ENCODE data around the gene QPRT. TPM values are rescaled to one million over a fixed set of nuclear protein-coding genes. Genes with fewer than 3 reads are reported as not detected.
"Not testable (repeated sequence)": the region's sequence is repeated elsewhere in the genome, so short reads cannot be mapped to it uniquely, and the experiment has no call there.

Gene QPRT
- total and polyA plus RNA-seq, 12 donors: 3.8 to 34.1 (median 24.6) TPM

DNA sequence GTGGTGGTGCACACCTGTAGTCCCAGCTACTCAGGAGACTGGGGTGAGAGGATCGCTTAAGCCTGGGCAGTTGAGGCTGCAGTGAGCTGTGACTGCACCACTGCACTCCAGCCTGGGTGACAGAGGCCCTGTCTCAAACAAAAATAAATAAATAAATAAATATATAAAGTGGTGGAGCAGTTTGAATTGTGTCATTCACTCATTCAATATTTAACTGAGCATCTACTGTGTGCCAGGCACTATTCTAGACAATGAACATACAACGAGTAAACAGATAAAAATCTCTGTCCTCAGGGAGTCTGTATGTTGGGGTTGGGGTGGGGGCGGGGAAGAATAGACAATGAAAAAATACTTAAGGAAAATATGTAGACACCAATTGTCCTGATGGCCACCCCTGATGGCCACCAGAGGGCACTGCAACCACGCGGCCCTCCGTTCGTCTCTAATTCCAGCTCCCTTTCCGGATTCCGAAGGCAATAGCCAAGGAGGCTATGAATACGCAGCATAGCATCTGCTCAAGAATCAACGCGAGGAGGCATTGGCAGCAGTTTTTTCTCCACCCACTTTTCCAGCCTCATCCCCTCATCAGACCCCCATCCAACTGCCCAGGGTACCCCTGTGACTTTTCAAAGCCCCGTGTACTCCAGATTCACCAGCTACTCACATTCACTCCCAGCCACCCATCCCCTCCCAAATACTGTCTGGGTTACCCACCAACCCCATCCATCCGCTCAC lies 21.4 kb downstream of the QPRT start:
- intact Hi-C loops (cut with DNase I): loop anchor here in 8 of 10 donors (1.0 to 10.0 kb wide), 7 partner anchors 144 to 327 kb away; partner anchors contain the start of gene C16orf92 (in 2 of the 8)

DNA sequence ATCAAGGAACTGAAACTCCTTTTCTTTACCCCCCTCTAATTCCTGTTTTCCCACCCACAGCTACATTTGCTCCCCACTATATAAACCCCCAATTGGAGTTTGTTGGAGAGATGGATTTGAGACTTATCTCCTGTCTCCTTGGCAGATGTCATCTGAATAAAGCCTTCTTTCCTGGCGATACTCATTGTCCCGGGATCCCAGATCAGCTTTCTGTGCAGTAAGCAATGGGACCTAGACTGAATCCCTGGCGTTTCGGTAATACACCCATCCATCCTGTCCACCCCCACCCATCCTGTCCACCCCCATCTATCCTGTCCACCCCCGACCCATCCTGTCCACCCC lies 22.2 kb downstream of the QPRT start:
- H3K27ac ChIP-seq: no peak overlapping the region
- no peak for ATAC-seq
- no peaks in the 10 kb centered on the region for H3K9me3 ChIP-seq
- intact Hi-C loops (cut with DNase I): loop anchor here in 8 of 10 donors (5.0 to 10.0 kb wide), 6 partner anchors 144 to 326 kb away; partner anchors contain the start of gene C16orf92 (in 2 of the 8)
- no peak for DNase-seq
- TF ChIP-seq, protein P1, sequence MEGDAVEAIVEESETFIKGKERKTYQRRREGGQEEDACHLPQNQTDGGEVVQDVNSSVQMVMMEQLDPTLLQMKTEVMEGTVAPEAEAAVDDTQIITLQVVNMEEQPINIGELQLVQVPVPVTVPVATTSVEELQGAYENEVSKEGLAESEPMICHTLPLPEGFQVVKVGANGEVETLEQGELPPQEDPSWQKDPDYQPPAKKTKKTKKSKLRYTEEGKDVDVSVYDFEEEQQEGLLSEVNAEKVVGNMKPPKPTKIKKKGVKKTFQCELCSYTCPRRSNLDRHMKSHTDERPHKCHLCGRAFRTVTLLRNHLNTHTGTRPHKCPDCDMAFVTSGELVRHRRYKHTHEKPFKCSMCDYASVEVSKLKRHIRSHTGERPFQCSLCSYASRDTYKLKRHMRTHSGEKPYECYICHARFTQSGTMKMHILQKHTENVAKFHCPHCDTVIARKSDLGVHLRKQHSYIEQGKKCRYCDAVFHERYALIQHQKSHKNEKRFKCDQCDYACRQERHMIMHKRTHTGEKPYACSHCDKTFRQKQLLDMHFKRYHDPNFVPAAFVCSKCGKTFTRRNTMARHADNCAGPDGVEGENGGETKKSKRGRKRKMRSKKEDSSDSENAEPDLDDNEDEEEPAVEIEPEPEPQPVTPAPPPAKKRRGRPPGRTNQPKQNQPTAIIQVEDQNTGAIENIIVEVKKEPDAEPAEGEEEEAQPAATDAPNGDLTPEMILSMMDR (IDR thresholded peaks at IDR 0.05): no peak
- no peaks in the 10 kb centered on the region for H3K27me3 ChIP-seq
- H3K4me1 ChIP-seq: peaks cover 0 to 19% (median 0%) of the 10 kb centered on the region in 9 donors
- peaks cover 0 to 4% (median 0%) of the 10 kb centered on the region in 9 donors for H3K36me3 ChIP-seq
- no peak overlapping the region for H3K4me3 ChIP-seq
- 68 to 71% methylated on average over 5 of the region's 5 CpGs for WGBS, 2 donors

More for the DNA sequence above, 21.4 kb downstream of the QPRT start:
- WGBS, 2 donors: 11 to 18% methylated on average over 14 of the region's 14 CpGs
- Histone ChIP-seq H3K27me3 (no peaks in the 10 kb centered on the region), H3K4me3 (no peak overlapping the region), H3K4me1 (peaks cover 0 to 19% (median 0%) of the 10 kb centered on the region in 9 donors), H3K27ac (no peak overlapping the region), H3K36me3 (peaks cover 0 to 4% (median 0%) of the 10 kb centered on the region in 9 donors), H3K9me3 (no peaks in the 10 kb centered on the region)
- ATAC-seq (peak; percentile 62 to 89 (median 86)), DNase-seq (peak; percentile 74 to 77)
- TF ChIP-seq, protein P1 (IDR thresholded peaks at IDR 0.05): peak; percentile 85 to 94 (median 88)

DNA sequence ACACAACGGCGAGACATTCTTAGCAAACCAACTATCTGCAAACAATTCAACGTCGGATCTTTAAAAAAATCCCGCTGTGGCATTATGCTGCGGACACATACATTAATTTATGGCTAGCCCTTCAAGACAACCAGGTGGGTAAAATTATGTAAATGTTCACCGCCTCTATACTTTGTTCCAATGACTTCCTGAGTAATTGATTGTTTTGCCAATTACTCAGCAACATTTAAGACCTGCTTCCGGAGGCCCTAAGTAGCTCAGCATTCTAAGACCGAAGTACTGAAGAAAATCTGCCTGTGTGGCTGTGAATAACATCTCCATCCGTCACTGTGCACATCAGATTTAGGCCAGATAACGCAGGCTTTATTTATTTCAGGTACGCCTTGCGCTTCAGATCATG lies 23.3 kb downstream of the QPRT start:
- no peaks in the 10 kb centered on the region for H3K27me3 ChIP-seq
- no peaks in the 10 kb centered on the region for H3K36me3 ChIP-seq
- peaks cover 0 to 19% (median 0%) of the 10 kb centered on the region in 9 donors for H3K4me1 ChIP-seq
- TF ChIP-seq, protein P1 (IDR thresholded peaks at IDR 0.05): no peak
- no peak overlapping the region for H3K4me3 ChIP-seq
- ATAC-seq (no peak), DNase-seq (no peak)
- WGBS, 2 donors: 77 to 81% methylated on average over 13 of the region's 13 CpGs
- H3K27ac ChIP-seq: peak overlapping the region in 1 of 10 donors; percentile 54
- intact Hi-C loops (cut with DNase I): loop anchor here in 8 of 10 donors (5.0 to 10.0 kb wide), 6 partner anchors 143 to 325 kb away; partner anchors contain the start of gene C16orf92 (in 2 of the 8)
- H3K9me3 ChIP-seq: no peaks in the 10 kb centered on the region

DNA sequence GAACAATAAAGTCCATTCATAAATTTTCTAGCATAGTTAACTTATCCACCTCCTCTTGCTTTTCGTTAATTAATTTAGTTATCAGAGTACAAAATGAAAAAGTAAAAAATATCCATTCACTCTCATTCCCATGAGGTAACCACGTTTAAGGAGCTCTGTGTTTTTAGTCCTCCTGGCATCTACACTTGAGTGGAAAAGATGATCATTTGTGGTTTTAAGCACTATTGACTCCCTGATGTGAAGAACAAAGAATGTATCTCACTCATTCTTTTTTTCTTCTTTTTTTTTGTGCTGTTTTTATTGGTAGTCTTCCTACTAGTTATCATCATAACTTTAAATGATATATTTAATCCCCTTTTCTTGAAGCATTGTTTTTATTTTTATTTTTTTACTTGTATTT lies 26.1 kb downstream of the QPRT start:
- Histone ChIP-seq H3K27me3 (no peaks in the 10 kb centered on the region), H3K36me3 (no peaks in the 10 kb centered on the region), H3K27ac (no peak overlapping the region), H3K4me1 (peaks cover 0 to 21% (median 0%) of the 10 kb centered on the region in 9 donors), H3K9me3 (no peaks in the 10 kb centered on the region), H3K4me3 (no peak overlapping the region)
- no peak for DNase-seq
- WGBS, 2 donors: 67 to 74% methylated on average over 2 of the region's 2 CpGs
- intact Hi-C loops (cut with DNase I): loop anchor here in 2 of 10 donors (10.0 kb wide), 2 partner anchors 140 to 300 kb away; no protein-coding TSS in a partner anchor
- ATAC-seq: no peak
- TF ChIP-seq, protein P1 (IDR thresholded peaks at IDR 0.05): no peak

DNA sequence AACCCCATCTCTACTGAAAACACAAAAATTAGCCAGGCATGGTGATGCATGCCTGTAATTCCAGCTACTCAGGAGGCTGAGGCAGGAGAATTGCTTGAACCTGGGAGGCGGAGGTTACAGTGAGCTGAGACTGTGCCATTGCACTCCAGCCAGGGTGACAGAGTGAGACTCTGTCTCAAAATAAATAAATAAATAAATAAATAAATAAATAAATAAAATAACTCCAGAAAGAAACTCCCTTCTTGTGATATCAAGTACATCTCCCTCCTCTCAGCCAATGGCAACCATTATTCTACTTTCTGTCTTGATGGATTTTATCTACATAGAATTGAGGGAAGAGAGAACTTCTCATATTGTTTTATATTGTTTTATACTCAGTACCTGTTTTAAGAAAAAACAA lies 28.2 kb downstream of the QPRT start:
- H3K27me3 ChIP-seq, DNase-seq, H3K36me3 ChIP-seq, ATAC-seq, H3K9me3 ChIP-seq, H3K4me3 ChIP-seq, H3K27ac ChIP-seq: not testable (repeated sequence)
- H3K4me1 ChIP-seq: peaks cover 0 to 28% (median 0%) of the 10 kb centered on the region in 9 donors
- WGBS, 2 donors: 100% methylated on average over 1 of the region's 1 CpG
- intact Hi-C loops (cut with DNase I): loop anchor here in 2 of 10 donors (10.0 kb wide), 2 partner anchors 138 to 298 kb away; no protein-coding TSS in a partner anchor

All from heart right ventricle (tissue), 16 donors.